GM08714 (cell line): Measurements from ENCODE around the gene HCN2.

ENCODE experiments used
- H3K4me3 ChIP-seq: fragments of 200-500 bp; sonication (Bioruptor generic); 2 replicates; pipeline ENCODE4 v1.5.1; 2014; ENCODE audit warnings: mild to moderate bottlenecking, low read length, inconsistent platforms
- ZNF274 ChIP-seq: IDR thresholded peaks from 2 replicates; pipeline ENCODE4 v1.6.1; 2012; ENCODE audit warnings: mild to moderate bottlenecking, low read depth, low read length

The HCN2 gene

DNA sequence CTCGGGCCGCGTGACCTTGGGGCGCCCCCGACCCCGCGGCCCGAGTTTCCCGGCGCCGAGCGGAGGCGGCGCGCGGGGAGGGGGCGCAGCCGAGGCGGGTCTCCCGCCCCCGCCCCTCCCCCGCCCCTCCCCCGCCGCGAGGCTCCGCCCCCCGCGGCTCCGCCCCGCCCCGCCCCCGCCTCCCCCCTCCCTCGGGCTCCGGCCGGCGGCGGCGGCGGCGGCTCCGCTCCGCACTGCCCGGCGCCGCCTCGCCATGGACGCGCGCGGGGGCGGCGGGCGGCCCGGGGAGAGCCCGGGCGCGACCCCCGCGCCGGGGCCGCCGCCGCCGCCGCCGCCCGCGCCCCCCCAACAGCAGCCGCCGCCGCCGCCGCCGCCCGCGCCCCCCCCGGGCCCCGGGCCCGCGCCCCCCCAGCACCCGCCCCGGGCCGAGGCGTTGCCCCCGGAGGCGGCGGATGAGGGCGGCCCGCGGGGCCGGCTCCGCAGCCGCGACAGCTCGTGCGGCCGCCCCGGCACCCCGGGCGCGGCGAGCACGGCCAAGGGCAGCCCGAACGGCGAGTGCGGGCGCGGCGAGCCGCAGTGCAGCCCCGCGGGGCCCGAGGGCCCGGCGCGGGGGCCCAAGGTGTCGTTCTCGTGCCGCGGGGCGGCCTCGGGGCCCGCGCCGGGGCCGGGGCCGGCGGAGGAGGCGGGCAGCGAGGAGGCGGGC, at the start of gene HCN2:
HCN2 (plus strand) TSS at position 189 of the 703 bp plus-strand sequence; CDS start at position 254, 65 bp downstream.
- H3K4me3 ChIP-seq = no peak within 1 kb of the TSS
- TF ChIP-seq ZNF274 = no peak

DNA sequence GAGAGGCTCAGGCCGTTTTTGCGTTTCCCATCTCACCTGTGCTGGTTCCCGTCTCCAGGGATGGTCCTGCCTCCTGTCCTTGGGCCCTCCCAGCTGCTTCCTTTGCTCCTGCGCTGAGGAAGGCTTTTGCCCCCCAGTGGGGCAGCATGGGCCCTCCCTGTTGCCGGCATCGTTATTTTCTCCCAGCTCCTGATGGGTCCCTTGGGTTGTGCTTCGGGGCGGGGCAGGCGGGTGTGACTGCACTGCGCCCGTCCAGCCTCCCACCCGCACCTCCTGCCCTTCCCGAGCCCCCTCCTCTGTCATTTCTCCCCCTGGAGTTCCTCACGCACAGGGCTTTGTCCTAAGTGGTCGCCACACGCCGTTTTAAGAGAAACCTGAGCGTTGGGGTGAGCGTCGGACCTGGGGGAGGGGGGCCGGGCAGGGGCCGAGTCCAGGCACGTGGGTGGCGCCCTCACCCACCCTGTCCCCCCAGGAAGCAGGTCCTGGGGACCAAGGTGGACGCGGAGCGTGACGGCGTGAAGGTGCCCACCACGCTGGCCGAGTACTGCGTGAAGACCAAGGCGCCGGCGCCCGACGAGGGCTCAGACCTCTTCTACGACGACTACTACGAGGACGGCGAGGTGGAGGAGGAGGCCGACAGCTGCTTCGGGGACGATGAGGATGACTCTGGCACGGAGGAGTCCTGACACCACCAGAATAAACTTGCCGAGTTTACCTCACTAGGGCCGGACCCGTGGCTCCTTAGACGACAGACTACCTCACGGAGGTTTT, 48.6 kb upstream of the HCN2 start:
- TF ChIP-seq ZNF274 = no peak
- H3K4me3 ChIP-seq = no peak overlapping the region

DNA sequence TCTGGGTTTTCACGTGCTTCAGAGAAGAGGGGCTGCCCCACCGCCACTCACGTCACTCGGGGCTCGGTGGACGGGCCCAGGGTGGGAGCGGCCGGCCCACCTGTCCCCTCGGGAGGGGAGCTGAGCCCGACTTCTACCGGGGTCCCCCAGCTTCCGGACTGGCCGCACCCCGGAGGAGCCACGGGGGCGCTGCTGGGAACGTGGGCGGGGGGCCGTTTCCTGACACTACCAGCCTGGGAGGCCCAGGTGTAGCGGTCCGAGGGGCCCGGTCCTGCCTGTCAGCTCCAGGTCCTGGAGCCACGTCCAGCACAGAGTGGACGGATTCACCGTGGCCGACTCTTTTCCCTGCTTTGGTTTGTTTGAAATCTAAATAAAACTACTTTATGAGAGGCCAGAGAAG, 48.0 kb upstream of the HCN2 start:
- no peak for TF ChIP-seq ZNF274
- no peak overlapping the region for H3K4me3 ChIP-seq

DNA sequence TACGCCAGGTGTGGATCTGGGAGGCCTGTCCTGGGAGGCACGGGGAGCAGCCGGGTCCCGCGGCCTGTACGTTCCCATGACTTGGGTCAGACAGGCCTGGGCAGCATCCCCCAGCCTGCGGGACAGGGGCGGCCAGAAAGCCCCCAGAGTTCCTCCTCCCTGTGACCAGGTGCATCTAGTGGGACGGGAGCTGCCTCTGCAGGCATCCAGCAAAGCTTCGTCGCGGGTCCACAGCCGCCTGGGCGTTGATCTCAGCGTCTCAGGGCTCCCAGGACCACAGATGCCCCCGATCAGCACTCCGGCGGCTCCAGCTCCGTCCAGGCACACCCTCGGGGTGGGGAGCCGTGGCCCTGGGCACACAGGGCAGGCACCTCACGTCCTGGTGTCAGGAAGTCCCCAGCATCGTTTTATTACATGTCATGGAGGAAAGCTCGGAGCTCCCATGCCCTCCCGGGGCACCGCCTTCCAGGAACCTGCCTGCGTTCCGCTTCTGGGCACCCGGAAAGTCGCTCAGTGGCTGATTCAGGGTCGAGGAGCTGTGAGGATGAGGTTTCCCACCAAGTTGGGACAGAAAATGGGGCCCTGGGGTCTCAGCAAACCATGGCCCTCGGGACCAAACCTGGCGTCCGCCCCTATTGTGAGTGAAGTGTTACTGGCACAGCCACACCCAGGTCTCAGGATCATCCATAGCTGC, 47.4 kb upstream of the HCN2 start:
- no peak overlapping the region for H3K4me3 ChIP-seq
- TF ChIP-seq ZNF274 = no peak

DNA sequence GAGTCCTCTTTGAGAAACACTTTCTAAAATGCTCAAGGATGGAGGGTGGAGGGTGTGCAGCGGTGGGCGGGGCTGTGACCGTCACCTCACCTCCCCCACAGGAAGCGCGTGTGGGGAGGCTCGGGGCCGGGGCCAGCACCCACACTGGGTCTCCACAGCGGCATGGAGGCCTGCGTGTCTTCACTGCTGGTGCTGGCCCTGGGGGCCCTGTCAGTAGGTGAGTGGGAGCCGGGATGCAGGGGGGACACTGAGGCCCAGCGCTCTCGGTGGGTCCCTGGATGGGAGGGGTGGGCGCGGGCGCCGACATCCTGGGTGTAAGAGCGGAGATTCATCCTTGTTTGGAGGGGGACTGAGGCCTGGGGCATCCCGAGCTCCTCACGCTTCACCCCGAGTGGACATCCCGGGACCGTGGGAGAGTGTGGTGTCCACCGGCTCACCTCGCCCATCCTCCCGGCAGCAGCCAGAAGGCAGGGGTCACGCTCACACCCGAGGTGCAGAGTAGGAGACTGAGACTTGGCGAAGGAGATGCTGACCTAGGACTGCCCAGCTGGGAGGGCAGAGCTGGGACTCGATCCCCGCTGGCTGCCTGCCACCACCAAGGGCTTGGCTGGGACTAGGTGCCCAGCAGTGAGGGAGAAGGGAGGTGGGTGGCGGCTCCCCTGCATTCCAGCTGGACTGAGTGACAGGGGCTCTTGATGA, 45.6 kb upstream of the HCN2 start, which contains the start of gene GZMM:
GZMM (plus strand) TSS at position 144 of the 699 bp plus-strand sequence; CDS start at position 163, 19 bp downstream.
- no peak for TF ChIP-seq ZNF274
- no peak within 1 kb of the TSS for H3K4me3 ChIP-seq

DNA sequence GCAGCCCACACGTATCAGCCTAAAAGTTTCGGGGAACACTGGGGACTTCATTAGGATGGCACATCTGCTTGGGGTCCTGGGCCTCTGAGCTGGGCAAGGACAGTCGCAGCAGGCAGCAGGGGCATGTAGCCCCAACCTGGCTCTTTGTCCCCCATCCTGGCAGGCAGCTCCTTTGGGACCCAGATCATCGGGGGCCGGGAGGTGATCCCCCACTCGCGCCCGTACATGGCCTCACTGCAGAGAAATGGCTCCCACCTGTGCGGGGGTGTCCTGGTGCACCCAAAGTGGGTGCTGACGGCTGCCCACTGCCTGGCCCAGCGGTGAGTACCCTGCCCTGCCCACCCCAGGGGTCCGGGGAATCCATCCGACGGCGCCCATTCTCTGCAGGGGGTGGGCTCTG, 42.6 kb upstream of the HCN2 start:
- no peak for TF ChIP-seq ZNF274

DNA sequence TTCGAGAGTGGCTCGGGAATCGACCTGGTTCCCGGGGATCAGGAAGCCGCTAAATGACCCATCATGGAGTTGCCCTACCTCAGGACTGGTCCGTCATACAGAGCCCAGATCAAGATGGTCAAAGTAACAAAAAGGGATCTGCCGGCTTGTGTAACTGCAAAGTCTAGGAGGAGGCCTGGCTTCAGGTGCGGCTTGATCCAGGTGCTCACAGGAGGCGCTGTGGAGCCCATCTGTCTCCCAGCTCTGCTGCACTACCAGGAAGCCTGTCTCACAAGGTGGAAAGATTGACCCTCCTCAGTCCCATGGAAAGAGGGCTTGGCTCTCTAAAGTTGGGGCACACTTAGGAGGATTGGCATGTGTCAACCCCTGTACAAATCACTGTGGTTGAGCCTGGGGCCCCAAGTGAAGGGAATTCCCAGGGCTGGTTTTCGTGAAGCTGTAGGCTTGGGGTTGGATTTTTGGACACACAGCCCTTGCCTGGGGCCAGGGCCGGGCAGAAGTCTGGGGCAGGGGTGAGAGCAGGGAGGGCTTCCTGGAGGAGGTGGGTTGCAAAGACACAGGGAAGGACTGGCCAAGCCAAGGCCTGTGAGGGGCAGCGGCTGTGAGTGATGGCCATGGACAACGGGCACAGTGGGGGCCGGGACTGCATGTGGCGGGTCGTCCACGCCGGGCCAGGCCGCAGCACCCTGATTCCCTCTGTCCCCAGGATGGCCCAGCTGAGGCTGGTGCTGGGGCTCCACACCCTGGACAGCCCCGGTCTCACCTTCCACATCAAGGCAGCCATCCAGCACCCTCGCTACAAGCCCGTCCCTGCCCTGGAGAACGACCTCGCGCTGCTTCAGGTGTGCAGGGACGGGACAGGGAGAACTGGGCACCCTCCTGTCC, 41.6 kb upstream of the HCN2 start:
- H3K4me3 ChIP-seq = no peak overlapping the region
- TF ChIP-seq ZNF274 = no peak

More for the DNA sequence above, 42.6 kb upstream of the HCN2 start:
- no peak overlapping the region for H3K4me3 ChIP-seq

DNA sequence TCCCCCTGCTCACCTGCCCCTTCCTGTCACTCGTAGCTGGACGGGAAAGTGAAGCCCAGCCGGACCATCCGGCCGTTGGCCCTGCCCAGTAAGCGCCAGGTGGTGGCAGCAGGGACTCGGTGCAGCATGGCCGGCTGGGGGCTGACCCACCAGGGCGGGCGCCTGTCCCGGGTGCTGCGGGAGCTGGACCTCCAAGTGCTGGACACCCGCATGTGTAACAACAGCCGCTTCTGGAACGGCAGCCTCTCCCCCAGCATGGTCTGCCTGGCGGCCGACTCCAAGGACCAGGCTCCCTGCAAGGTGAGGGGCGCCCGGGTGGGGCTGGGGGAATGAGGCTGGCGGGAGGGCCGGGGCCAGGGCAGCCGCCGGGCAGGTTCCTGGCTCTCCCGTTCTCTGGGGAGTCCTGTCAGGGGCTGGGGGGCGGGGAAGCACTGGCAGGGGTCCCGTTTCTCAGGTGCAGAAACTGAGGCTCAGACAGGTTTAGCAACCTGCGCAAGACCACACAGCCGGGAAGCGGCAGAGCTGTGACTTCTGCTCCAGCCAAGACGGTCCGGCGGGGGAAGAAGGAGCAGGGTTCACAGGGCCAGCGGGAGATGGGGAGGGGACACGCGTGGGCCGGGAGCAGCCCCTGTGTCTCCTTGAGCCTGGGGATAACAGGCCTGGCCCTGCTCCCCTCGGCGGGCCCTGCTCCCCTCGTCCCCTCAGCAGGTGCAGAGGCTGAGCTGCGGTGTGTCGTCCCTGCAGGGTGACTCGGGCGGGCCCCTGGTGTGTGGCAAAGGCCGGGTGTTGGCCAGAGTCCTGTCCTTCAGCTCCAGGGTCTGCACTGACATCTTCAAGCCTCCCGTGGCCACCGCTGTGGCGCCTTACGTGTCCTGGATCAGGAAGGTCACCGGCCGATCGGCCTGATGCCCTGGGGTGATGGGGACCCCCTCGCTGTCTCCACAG, 40.5 kb upstream of the HCN2 start:
- no peak overlapping the region for H3K4me3 ChIP-seq
- no peak for TF ChIP-seq ZNF274

DNA sequence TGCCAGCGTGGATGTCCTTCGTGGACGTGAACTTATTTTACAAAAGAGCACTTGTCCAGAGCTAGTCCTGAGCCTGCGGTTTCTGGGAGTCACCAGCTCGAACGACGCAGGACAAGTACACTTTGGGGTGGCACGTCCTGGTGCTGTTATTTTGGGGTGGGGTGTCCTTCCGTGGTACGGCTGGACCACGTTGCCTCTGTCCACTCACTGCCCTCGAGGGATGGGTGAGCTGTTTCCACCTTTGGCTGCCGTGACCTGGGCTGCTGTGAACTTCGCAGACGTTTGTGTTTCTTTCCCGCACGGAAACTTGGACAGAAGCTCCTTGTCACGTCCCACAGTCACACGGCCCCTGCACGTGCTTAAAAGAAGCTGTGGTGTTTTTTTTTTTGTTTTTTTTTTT, 34.9 kb upstream of the HCN2 start:
- H3K4me3 ChIP-seq = no peak overlapping the region
- no peak for TF ChIP-seq ZNF274

DNA sequence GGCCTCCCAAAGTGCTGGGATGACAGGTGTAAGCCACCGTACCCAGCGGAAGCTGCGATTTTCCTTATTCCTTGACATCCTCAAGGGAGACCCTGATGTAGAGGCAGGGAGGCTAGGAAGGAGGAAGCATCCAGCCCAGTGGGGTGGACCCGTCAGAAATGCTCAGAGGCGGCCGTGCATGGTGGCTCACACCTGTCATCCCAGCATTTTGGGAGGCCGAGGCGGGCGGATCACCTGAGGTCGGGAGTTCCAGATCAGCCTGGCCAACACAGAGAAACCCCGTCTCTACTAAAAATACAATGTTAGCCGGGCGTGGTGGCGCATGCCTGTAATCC, 34.2 kb upstream of the HCN2 start:
- TF ChIP-seq ZNF274 = no peak
- no peak overlapping the region for H3K4me3 ChIP-seq

DNA sequence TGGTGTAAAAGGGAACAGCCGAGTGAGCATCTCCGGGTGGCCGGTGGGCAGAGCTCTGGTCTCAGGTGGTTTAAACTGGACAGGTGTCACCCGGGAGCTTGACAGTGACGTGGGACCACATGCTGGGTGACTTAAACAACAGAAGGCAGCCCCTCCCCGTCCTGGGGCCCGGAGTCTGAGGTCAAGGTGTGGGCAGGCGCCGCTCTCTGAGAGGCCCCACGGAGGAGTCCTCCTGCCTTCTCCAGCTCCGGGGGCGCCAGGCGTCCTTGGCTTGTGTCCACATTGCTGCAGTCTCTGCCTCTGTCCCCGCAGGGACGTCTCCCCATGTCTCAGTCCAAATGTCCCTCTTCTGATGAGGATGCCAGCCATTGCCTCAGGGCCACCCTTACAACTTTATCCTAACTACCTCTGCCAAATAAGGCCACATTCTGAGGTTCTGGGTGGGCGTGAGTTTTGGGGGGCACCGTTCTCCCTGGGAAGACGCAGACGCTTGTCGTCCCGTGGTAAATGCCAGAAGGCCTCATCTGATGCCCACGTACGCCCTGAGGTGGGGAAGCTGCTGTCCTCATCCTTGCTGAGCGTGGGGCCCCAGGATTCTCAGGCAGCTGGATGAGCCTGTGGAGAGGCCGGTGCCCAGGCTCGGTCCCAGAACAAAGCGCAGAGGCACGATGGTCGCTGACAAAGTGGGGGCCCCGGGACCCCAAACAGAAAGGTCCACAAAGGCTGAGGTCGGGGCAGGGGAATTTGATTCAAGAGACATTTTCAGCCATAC, 32.9 kb upstream of the HCN2 start:
- no peak overlapping the region for H3K4me3 ChIP-seq
- no peak for TF ChIP-seq ZNF274

DNA sequence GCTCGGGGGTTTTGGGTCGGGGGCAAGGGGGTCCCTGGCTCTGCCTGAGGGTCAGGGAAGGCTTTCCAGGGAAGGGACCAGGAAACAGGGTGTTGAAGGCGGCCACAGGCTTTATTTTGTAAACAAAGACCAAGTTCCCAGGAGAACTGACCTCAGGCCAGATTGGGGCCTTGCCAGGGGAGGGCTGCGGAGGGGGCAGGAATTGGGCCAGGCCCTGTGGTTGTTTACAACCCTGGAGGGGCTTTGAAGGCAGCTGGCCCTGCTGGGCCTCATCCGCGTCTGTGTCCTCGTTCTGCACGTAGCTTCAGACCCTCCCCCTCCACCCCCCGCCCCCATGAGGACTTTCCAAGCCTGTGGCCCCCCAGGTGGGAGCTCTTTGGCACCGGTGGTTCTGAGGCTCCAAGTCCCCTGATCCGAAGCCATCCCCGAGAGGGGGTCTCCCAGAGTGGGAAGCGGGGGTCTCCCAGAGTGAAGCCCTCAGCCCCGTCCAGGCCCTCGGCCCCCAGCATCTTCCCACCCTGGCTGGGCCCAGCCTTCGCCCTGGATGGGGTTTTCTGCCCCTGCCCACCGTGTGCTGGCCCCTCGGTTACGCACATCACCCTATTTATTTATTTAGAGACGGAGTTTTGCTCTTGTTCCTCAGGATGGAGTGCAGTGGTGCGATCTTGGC, 30.8 kb upstream of the HCN2 start:
- no peak overlapping the region for H3K4me3 ChIP-seq
- no peak for TF ChIP-seq ZNF274
